Naive thymus-derived CD8-positive, alpha-beta T cell (primary cell): Measurements from ENCODE around the gene SUPV3L1. TPM values are rescaled to one million over a fixed set of nuclear protein-coding genes. Genes with fewer than 3 reads are reported as not detected.

Source experiments
- ATAC-seq, 2 donors: fragments of 150-1000 bp; cut with Tn5 transposase in 1 of 2; sonication (Bioruptor Pico), chemical (Tn5 transposase) in 1 of 2; 1 replicate in 1 of 2; 2 replicates in 1 of 2; pipeline ENCODE4 v1.10.0; 2021; ENCODE audit warnings: mild to moderate bottlenecking in 2 of 2, moderate library complexity in 2 of 2
- POLR2A ChIA-PET: fragments of 350-600 bp; sonication (Branson Sonifier 250); formaldehyde crosslinking; loops from one replicate; lab custom pipeline; 2021; ENCODE audit warnings: antibody characterized with exemption; lab: Charles Lee
- DNase-seq, 10 donors: peaks; one replicate each; pipeline versions ENCODE4 v3.0.0 to v3.0.0-alpha.2; 2020 to 2022
- H3K27ac Mint-ChIP-seq, 10 donors: one replicate each; pipeline ENCODE4 v1.8.0; 2020 to 2022; ENCODE audit warnings: mild to moderate bottlenecking in 10 of 10, mixed read lengths in 10 of 10, moderate library complexity in 4 of 10, inconsistent platforms in 1 of 10
- H3K27me3 Mint-ChIP-seq, 5 donors: one replicate each; pipeline ENCODE4 v1.8.0; 2021 to 2022; ENCODE audit warnings: mixed read lengths in 5 of 5
- H3K36me3 Mint-ChIP-seq, 3 donors: one replicate each; pipeline ENCODE4 v1.8.0; 2020 to 2022; ENCODE audit warnings: mixed read lengths in 3 of 3, mild to moderate bottlenecking in 2 of 3, inconsistent platforms in 1 of 3
- H3K4me1 Mint-ChIP-seq, 4 donors: one replicate each; pipeline ENCODE4 v1.8.0; 2021 to 2022; ENCODE audit warnings: mixed read lengths in 4 of 4
- H3K4me3 Mint-ChIP-seq, 10 donors: one replicate each; pipeline ENCODE4 v1.8.0; 2020 to 2022; ENCODE audit warnings: mild to moderate bottlenecking in 10 of 10, mixed read lengths in 10 of 10, moderate library complexity in 6 of 10, inconsistent platforms in 1 of 10
- H3K9me3 Mint-ChIP-seq, 9 donors: one replicate each; pipeline ENCODE4 v1.8.0; 2020 to 2022; ENCODE audit warnings: mixed read lengths in 9 of 9, mild to moderate bottlenecking in 3 of 9, inconsistent platforms in 1 of 9, moderate library complexity in 1 of 9
- polyA plus RNA-seq, 3 donors: library from polyadenylated mRNA; unstranded; fragments of 300-500 nt; fragmentation: Illumina TruSeq; gene quantifications; one replicate each; pipeline ENCODE4 v1.2.3, GENCODE V29; 2021
- total RNA-seq, 8 experiments: library from RNA in 2 of 8; stranded (reverse) in 2 of 8; gene quantifications; one replicate each; pipeline ENCODE4 v1.2.3 and lab custom pipeline; 2021 to 2026

Gene SUPV3L1
- total and polyA plus RNA-seq, 5 experiments from 2014 or later, result 10.8 to 40.3 (median 17.8) TPM

- peak overlapping the region in 1 of 10 donors; percentile 4 for H3K4me3 Mint-ChIP-seq
- H3K27me3 Mint-ChIP-seq, result no peaks in the 10 kb centered on the region
- ATAC-seq (peak; percentile 91 to 94), DNase-seq (peak; percentile 69 to 91 (median 84))
- H3K36me3 Mint-ChIP-seq, result peaks cover 0 to 2% (median 2%) of the 10 kb centered on the region in 3 donors
- H3K4me1 Mint-ChIP-seq, result peaks cover 7 to 29% (median 13%) of the 10 kb centered on the region in 4 donors
- H3K27ac Mint-ChIP-seq, result peak overlapping the region in 3 of 10 donors; percentile 3 to 57 (median 41)
- H3K9me3 Mint-ChIP-seq, result no peaks in the 10 kb centered on the region
- POLR2A ChIA-PET, result interaction anchor here (1.5 to 1.8 kb wide), 2 partner anchors 152 to 155 kb away, joined by 5 to 7 read pairs; no protein-coding TSS in a partner anchor
These were observed 57.6 kb downstream of the SUPV3L1 start for GRCh38 chr10:69237528-69238159.

- ATAC-seq, result no peak
- H3K4me3 Mint-ChIP-seq, result no peak overlapping the region
These were observed 59.1 kb downstream of the SUPV3L1 start for GRCh38 chr10:69239136-69239535.

GRCh38 chr10:69239816-69240434 is 59.9 kb downstream of the SUPV3L1 start:
- POLR2A ChIA-PET, result no interaction called here
- DNase-seq (no peak), ATAC-seq (no peak)
- H3K27me3 Mint-ChIP-seq, result no peaks in the 10 kb centered on the region
- peaks cover 0 to 14% (median 4%) of the 10 kb centered on the region in 4 donors for H3K4me1 Mint-ChIP-seq
- no peak overlapping the region for H3K4me3 Mint-ChIP-seq
- no peaks in the 10 kb centered on the region for H3K9me3 Mint-ChIP-seq
- peaks cover 0 to 2% (median 2%) of the 10 kb centered on the region in 3 donors for H3K36me3 Mint-ChIP-seq
- H3K27ac Mint-ChIP-seq, result no peak overlapping the region

More at GRCh38 chr10:69239136-69239535, 59.1 kb downstream of the SUPV3L1 start:
- peaks cover 0 to 2% (median 2%) of the 10 kb centered on the region in 3 donors for H3K36me3 Mint-ChIP-seq
- H3K27me3 Mint-ChIP-seq, result no peaks in the 10 kb centered on the region
- H3K9me3 Mint-ChIP-seq, result no peaks in the 10 kb centered on the region
- no peak for DNase-seq
- H3K27ac Mint-ChIP-seq, result no peak overlapping the region
- peaks cover 0 to 16% (median 4%) of the 10 kb centered on the region in 4 donors for H3K4me1 Mint-ChIP-seq
- POLR2A ChIA-PET, result interaction anchor here (0.6 kb wide), 1 partner anchor 157 kb away, joined by 3 read pairs; no protein-coding TSS in a partner anchor

- POLR2A ChIA-PET, result no interaction called here
- ATAC-seq (no peak), DNase-seq (no peak)
- peaks cover 0 to 12% (median 4%) of the 10 kb centered on the region in 4 donors for H3K4me1 Mint-ChIP-seq
- no peaks in the 10 kb centered on the region for H3K27me3 Mint-ChIP-seq
- no peak overlapping the region for H3K4me3 Mint-ChIP-seq
- no peaks in the 10 kb centered on the region for H3K9me3 Mint-ChIP-seq
- H3K27ac Mint-ChIP-seq, result peak overlapping the region in 1 of 10 donors; percentile 4
- H3K36me3 Mint-ChIP-seq, result peaks cover 0 to 2% (median 2%) of the 10 kb centered on the region in 3 donors
These were observed 60.4 kb downstream of the SUPV3L1 start for GRCh38 chr10:69240455-69240854.

GRCh38 chr10:69241575-69241974 is 61.5 kb downstream of the SUPV3L1 start:
- DNase-seq, result no peak
- Mint-ChIP-seq H3K27me3 (no peaks in the 10 kb centered on the region), H3K9me3 (no peaks in the 10 kb centered on the region), H3K4me1 (peaks cover 0 to 8% (median 4%) of the 10 kb centered on the region in 4 donors), H3K27ac (no peak overlapping the region), H3K36me3 (peaks cover 0 to 2% (median 0%) of the 10 kb centered on the region in 3 donors), H3K4me3 (no peak overlapping the region)
- POLR2A ChIA-PET, result interaction anchor here (1.3 kb wide), 1 partner anchor 150 kb away, joined by 9 read pairs; no protein-coding TSS in a partner anchor
- no peak for ATAC-seq

- no peak overlapping the region for H3K4me3 Mint-ChIP-seq
- POLR2A ChIA-PET, result interaction anchor here (1.3 kb wide), 1 partner anchor 149 kb away, joined by 9 read pairs; no protein-coding TSS in a partner anchor
- H3K27me3 Mint-ChIP-seq, result no peaks in the 10 kb centered on the region
- H3K9me3 Mint-ChIP-seq, result no peaks in the 10 kb centered on the region
- DNase-seq (no peak), ATAC-seq (no peak)
- no peak overlapping the region for H3K27ac Mint-ChIP-seq
- peaks cover 0 to 8% (median 4%) of the 10 kb centered on the region in 4 donors for H3K4me1 Mint-ChIP-seq
- peaks cover 0 to 2% (median 0%) of the 10 kb centered on the region in 3 donors for H3K36me3 Mint-ChIP-seq
These were observed 62.2 kb downstream of the SUPV3L1 start for GRCh38 chr10:69242040-69242851.

- no peak overlapping the region for H3K27ac Mint-ChIP-seq
- POLR2A ChIA-PET, result interaction anchor here (1.3 kb wide), 2 partner anchors 129 to 149 kb away, joined by 3 to 9 read pairs; no protein-coding TSS in a partner anchor
- no peaks in the 10 kb centered on the region for H3K27me3 Mint-ChIP-seq
- H3K9me3 Mint-ChIP-seq, result no peaks in the 10 kb centered on the region
- ATAC-seq (no peak), DNase-seq (no peak)
- H3K36me3 Mint-ChIP-seq, result peaks cover 0 to 2% (median 0%) of the 10 kb centered on the region in 3 donors
- H3K4me3 Mint-ChIP-seq, result no peak overlapping the region
- H3K4me1 Mint-ChIP-seq, result peaks cover 0 to 3% (median under 1%) of the 10 kb centered on the region in 4 donors
These were observed 62.8 kb downstream of the SUPV3L1 start for GRCh38 chr10:69242852-69243212.

- no peak overlapping the region for H3K4me3 Mint-ChIP-seq
- peaks cover 0 to 2% (median 0%) of the 10 kb centered on the region in 3 donors for H3K36me3 Mint-ChIP-seq
- no peaks in the 10 kb centered on the region for H3K27me3 Mint-ChIP-seq
- no peaks in the 10 kb centered on the region for H3K9me3 Mint-ChIP-seq
- ATAC-seq (no peak), DNase-seq (no peak)
- H3K4me1 Mint-ChIP-seq, result peaks cover 0 to 2% (median 0%) of the 10 kb centered on the region in 4 donors
- POLR2A ChIA-PET, result interaction anchor here (1.3 kb wide), 1 partner anchor 128 kb away, joined by 3 read pairs; no protein-coding TSS in a partner anchor
- no peak overlapping the region for H3K27ac Mint-ChIP-seq
These were observed 63.8 kb downstream of the SUPV3L1 start for GRCh38 chr10:69243817-69244216.

- H3K9me3 Mint-ChIP-seq, result no peaks in the 10 kb centered on the region
- peaks cover 0 to 5% (median 0%) of the 10 kb centered on the region in 3 donors for H3K36me3 Mint-ChIP-seq
- H3K27ac Mint-ChIP-seq, result no peak overlapping the region
- DNase-seq (no peak), ATAC-seq (no peak)
- H3K27me3 Mint-ChIP-seq, result no peaks in the 10 kb centered on the region
- no peaks in the 10 kb centered on the region for H3K4me1 Mint-ChIP-seq
- POLR2A ChIA-PET, result interaction anchor here (0.5 kb wide), 1 partner anchor 78 kb away, joined by 4 read pairs; no protein-coding TSS in a partner anchor
- H3K4me3 Mint-ChIP-seq, result no peak overlapping the region
These were observed 66.0 kb downstream of the SUPV3L1 start for GRCh38 chr10:69246036-69246435.

GRCh38 chr10:69246581-69247312 is 66.7 kb downstream of the SUPV3L1 start:
- DNase-seq (no peak), ATAC-seq (no peak)
- POLR2A ChIA-PET, result interaction anchor here (0.5 kb wide), 1 partner anchor 77 kb away, joined by 4 read pairs; no protein-coding TSS in a partner anchor
- peaks cover 0 to 10% (median 0%) of the 10 kb centered on the region in 3 donors for H3K36me3 Mint-ChIP-seq
- no peak overlapping the region for H3K27ac Mint-ChIP-seq
- H3K4me1 Mint-ChIP-seq, result no peaks in the 10 kb centered on the region
- H3K27me3 Mint-ChIP-seq, result no peaks in the 10 kb centered on the region
- no peaks in the 10 kb centered on the region for H3K9me3 Mint-ChIP-seq
- H3K4me3 Mint-ChIP-seq, result no peak overlapping the region

- H3K36me3 Mint-ChIP-seq, result peaks cover 0 to 11% (median 0%) of the 10 kb centered on the region in 3 donors
- POLR2A ChIA-PET, result no interaction called here
- H3K4me3 Mint-ChIP-seq, result no peak overlapping the region
- H3K27ac Mint-ChIP-seq, result no peak overlapping the region
- DNase-seq (no peak), ATAC-seq (no peak)
- no peaks in the 10 kb centered on the region for H3K27me3 Mint-ChIP-seq
- no peaks in the 10 kb centered on the region for H3K4me1 Mint-ChIP-seq
- no peaks in the 10 kb centered on the region for H3K9me3 Mint-ChIP-seq
These were observed 67.3 kb downstream of the SUPV3L1 start for GRCh38 chr10:69247313-69247710.
